Common myeloid progenitor, CD34-positive (primary cell): Measurements from ENCODE around the gene PRPF8.

Experiments used
- CTCF ChIA-PET: fragments of 350-600 bp; sonication (Branson Sonifier 250); formaldehyde crosslinking; loops from one replicate; lab custom pipeline; 2021; ENCODE audit warnings: antibody characterized with exemption; lab: Charles Lee
- POLR2A ChIA-PET: fragments of 350-600 bp; sonication (Branson Sonifier 250); formaldehyde crosslinking; loops from one replicate; lab custom pipeline; 2021; ENCODE audit warnings: antibody characterized with exemption; lab: Charles Lee
- DNase-seq, 3 donors: peaks; one replicate each; pipeline versions ENCODE4 v3.0.0 to v3.0.0-alpha.2; 2013
- H3K27ac ChIP-seq, 2 experiments: 1 replicate in 1 of 2; 2 replicates in 1 of 2; pipeline ENCODE4 v1.7.0; 2013; ENCODE audit warnings: inconsistent platforms in 2 of 2, low read length in 2 of 2, mild to moderate bottlenecking in 2 of 2, low read depth in 1 of 2, moderate library complexity in 1 of 2; ENCODE audit not compliant: severe bottlenecking in 2 of 2, insufficient read depth in 1 of 2, poor library complexity in 1 of 2
- H3K27me3 ChIP-seq, 5 experiments: replicated peaks in 2 of 5; 1 replicate in 3 of 5; 2 replicates in 2 of 5; pipeline versions ENCODE4 v1.6.1 to v1.7.0; 2013; ENCODE audit warnings: low read length in 4 of 5, mild to moderate bottlenecking in 2 of 5, moderate library complexity in 2 of 5, inconsistent platforms in 1 of 5; ENCODE audit not compliant: insufficient read depth in 5 of 5, control insufficient read depth in 4 of 5
- H3K36me3 ChIP-seq, 4 experiments: 1 replicate in 2 of 4; 2 replicates in 2 of 4; pipeline versions ENCODE4 v1.6.1 to v1.7.0; 2013; ENCODE audit warnings: low read length in 3 of 4, control low read depth in 1 of 4, mild to moderate bottlenecking in 1 of 4; ENCODE audit not compliant: control insufficient read depth in 4 of 4, insufficient read depth in 4 of 4
- H3K4me1 ChIP-seq, 4 experiments: 1 replicate in 3 of 4; 2 replicates in 1 of 4; pipeline versions ENCODE4 v1.6.1 to v1.7.1; 2013; ENCODE audit warnings: low read length in 3 of 4, mild to moderate bottlenecking in 3 of 4, control low read depth in 1 of 4, inconsistent platforms in 1 of 4, moderate library complexity in 1 of 4; ENCODE audit not compliant: control insufficient read depth in 4 of 4, insufficient read depth in 4 of 4; ENCODE audit errors: control extremely low read depth in 1 of 4
- H3K4me3 ChIP-seq, 7 experiments: 1 replicate in 4 of 7; 2 replicates in 3 of 7; pipeline versions ENCODE4 v1.5.1 to v1.7.0; 2013; ENCODE audit warnings: mild to moderate bottlenecking in 7 of 7, low read length in 6 of 7, moderate library complexity in 6 of 7, inconsistent platforms in 2 of 7, low read depth in 2 of 7, control low read depth in 1 of 7; ENCODE audit not compliant: insufficient read depth in 4 of 7, control insufficient read depth in 1 of 7; ENCODE audit errors: extremely low read depth in 1 of 7
- H3K9me3 ChIP-seq, 5 experiments: 1 replicate in 4 of 5; 2 replicates in 1 of 5; pipeline versions ENCODE4 v1.6.1 to v1.7.1; 2013; ENCODE audit warnings: low read length in 4 of 5, mild to moderate bottlenecking in 2 of 5, inconsistent platforms in 1 of 5, low read depth in 1 of 5, moderate library complexity in 1 of 5; ENCODE audit not compliant: control insufficient read depth in 4 of 5, insufficient read depth in 2 of 5; ENCODE audit errors: control extremely low read depth in 1 of 5
- WGBS: methylation state at CpG from one replicate; pipeline ENCODE4 v1.1.5; 2013; ENCODE audit not compliant: insufficient coverage; 5-methylcytosine and 5-hydroxymethylcytosine counted together

The PRPF8 gene

DNA sequence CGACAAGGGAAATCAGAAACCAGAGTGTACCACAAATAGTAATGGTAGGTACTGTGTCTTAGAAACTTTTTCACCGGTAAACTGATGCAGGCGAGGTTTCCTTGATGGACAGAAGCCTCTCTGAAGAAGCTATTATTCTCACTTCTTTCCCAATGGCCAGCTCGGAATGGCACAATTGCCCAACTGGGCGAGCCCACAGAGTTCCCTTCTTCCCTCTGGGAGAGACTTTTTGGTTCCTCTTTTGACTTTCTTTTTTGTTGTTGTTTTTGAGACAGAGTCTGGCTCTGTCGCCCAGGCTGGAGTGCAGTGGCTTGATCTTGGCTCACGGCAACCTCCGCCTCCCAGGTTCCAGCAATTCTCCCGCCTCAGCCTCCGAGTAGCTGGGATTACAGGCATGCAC lies 73.0 kb downstream of the PRPF8 start:
- Histone ChIP-seq H3K4me1 (peaks cover 0 to 19% (median 7%) of the 10 kb centered on the region in 4 experiments), H3K27ac (no peak overlapping the region)
- CTCF ChIA-PET = interaction anchor here (0.9 kb wide), 1 partner anchor 37 kb away, joined by 3 read pairs; no protein-coding TSS in a partner anchor

DNA sequence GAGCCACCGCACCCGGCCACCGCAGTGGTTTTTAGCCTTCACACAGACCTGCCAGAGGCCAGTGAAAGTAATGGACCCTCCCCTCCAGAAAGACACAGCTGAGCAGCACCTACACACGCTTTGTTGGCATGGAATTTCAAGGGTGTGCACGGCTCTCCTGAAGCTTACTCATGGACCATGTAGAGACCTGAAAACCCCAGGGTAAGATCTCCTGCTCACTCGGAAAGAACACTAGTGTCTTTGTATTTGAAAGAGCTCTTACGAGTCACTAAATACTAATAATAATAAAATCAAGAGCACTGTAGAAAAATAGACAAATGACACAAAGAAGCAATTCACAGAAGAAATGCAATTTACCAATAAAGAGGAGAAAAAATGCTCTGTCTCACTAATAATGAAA lies 76.0 kb downstream of the PRPF8 start:
- CTCF ChIA-PET = interaction anchor here (1.3 to 4.9 kb wide), 3 partner anchors 10 to 37 kb away, joined by 3 to 15 read pairs (median 8); partner anchors contain the start of genes SCARF1 and SLC43A2
- peaks cover 2 to 16% (median 11%) of the 10 kb centered on the region in 4 experiments for H3K36me3 ChIP-seq
- DNase-seq = no peak
- H3K9me3 ChIP-seq = no peaks in the 10 kb centered on the region
- H3K4me3 ChIP-seq = no peak overlapping the region
- no peak overlapping the region for H3K27ac ChIP-seq
- 100% methylated on average over 5 of the region's 7 CpGs for WGBS
- no peaks in the 10 kb centered on the region for H3K27me3 ChIP-seq
- POLR2A ChIA-PET = no interaction called here
- H3K4me1 ChIP-seq = peaks cover 5 to 43% (median 25%) of the 10 kb centered on the region in 4 experiments

More for the DNA sequence above, 73.0 kb downstream of the PRPF8 start:
- H3K4me3 ChIP-seq = no peak overlapping the region
- no peak for DNase-seq
- WGBS = 93% methylated on average over 5 of the region's 10 CpGs
- no peaks in the 10 kb centered on the region for H3K9me3 ChIP-seq
- POLR2A ChIA-PET = no interaction called here
- peaks cover 2 to 26% (median 16%) of the 10 kb centered on the region in 4 experiments for H3K36me3 ChIP-seq
- no peaks in the 10 kb centered on the region for H3K27me3 ChIP-seq

DNA sequence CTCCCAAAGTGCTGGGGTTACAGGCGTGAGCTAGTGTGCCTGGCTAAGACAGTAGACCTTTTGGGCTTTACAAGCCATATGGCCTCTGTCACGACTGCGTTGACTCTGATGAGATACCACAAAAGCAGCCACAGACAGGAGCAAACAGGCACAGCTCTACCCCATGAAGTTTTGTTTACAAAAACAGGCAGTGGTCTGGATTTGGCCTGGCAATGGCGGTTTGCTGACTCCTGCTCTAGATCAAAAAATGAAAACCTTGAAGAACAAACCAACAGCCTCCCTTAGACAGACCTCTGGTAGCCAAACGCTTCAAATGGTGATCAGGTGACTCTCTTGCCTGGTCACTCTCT lies 76.7 kb downstream of the PRPF8 start:
- DNase-seq = no peak
- POLR2A ChIA-PET = interaction anchor here (0.9 kb wide), 2 partner anchors 18 to 22 kb away, joined by 3 read pairs; no protein-coding TSS in a partner anchor
- Histone ChIP-seq H3K9me3 (no peaks in the 10 kb centered on the region), H3K27me3 (no peaks in the 10 kb centered on the region), H3K27ac (no peak overlapping the region), H3K36me3 (peaks cover under 1 to 10% (median 6%) of the 10 kb centered on the region in 4 experiments), H3K4me3 (no peak overlapping the region), H3K4me1 (peaks cover 5 to 43% (median 25%) of the 10 kb centered on the region in 4 experiments)
- CTCF ChIA-PET = interaction anchor here (1.0 to 4.9 kb wide), 7 partner anchors 11 to 38 kb away, joined by 3 to 15 read pairs (median 3); partner anchors contain the start of genes SCARF1 and SLC43A2
- 97% methylated on average over 5 of the region's 5 CpGs for WGBS

- Histone ChIP-seq H3K4me3 (no peak overlapping the region), H3K27me3 (no peaks in the 10 kb centered on the region), H3K4me1 (peaks cover 5 to 41% (median 25%) of the 10 kb centered on the region in 4 experiments), H3K27ac (no peak overlapping the region), H3K9me3 (peaks cover 0 to 7% (median 5%) of the 10 kb centered on the region in 5 experiments), H3K36me3 (peaks cover 0 to 7% (median 4%) of the 10 kb centered on the region in 4 experiments)
- CTCF ChIA-PET = interaction anchor here (1.6 to 4.9 kb wide), 5 partner anchors 10 to 32 kb away, joined by 4 to 15 read pairs (median 8); partner anchors contain the start of gene SLC43A2
- WGBS = 98% methylated on average over 25 of the region's 26 CpGs
- POLR2A ChIA-PET = interaction anchor here (1.0 kb wide), 1 partner anchor 29 kb away, joined by 3 read pairs; no protein-coding TSS in a partner anchor
- no peak for DNase-seq
Observed at GRCh38 chr17:1606352-1606985, 78.2 kb downstream of the PRPF8 start.

- no peak overlapping the region for H3K4me3 ChIP-seq
- ChIA-PET POLR2A (no interaction called here), CTCF (interaction anchor here (0.9 to 4.9 kb wide), 5 partner anchors 10 to 31 kb away, joined by 3 to 15 read pairs (median 7); partner anchors contain the start of gene SLC43A2)
- H3K27ac ChIP-seq = no peak overlapping the region
- H3K4me1 ChIP-seq = peaks cover 5 to 40% (median 25%) of the 10 kb centered on the region in 4 experiments
- no peaks in the 10 kb centered on the region for H3K27me3 ChIP-seq
- 96% methylated on average over 19 of the region's 19 CpGs for WGBS
- H3K36me3 ChIP-seq = peaks cover 0 to 9% (median 6%) of the 10 kb centered on the region in 4 experiments
- DNase-seq = no peak
- peaks cover 0 to 10% (median 7%) of the 10 kb centered on the region in 5 experiments for H3K9me3 ChIP-seq
Observed at GRCh38 chr17:1605681-1606351, 78.9 kb downstream of the PRPF8 start.

- ChIA-PET POLR2A (no interaction called here), CTCF (interaction anchor here (0.8 to 4.9 kb wide), 6 partner anchors 9 to 30 kb away, joined by 3 to 15 read pairs (median 4); partner anchors contain the start of gene SLC43A2)
- peaks cover 0 to 9% (median 6%) of the 10 kb centered on the region in 4 experiments for H3K36me3 ChIP-seq
- DNase-seq = peak in 2 of 3 donors; percentile 37 to 47
- H3K9me3 ChIP-seq = peaks cover 0 to 10% (median 7%) of the 10 kb centered on the region in 5 experiments
- WGBS = 55% methylated on average over 34 of the region's 35 CpGs
- peak overlapping the region in 1 of 7 experiments; percentile 46 for H3K4me3 ChIP-seq
- no peaks in the 10 kb centered on the region for H3K27me3 ChIP-seq
- H3K4me1 ChIP-seq = peaks cover 5 to 40% (median 25%) of the 10 kb centered on the region in 4 experiments
- H3K27ac ChIP-seq = no peak overlapping the region
Observed at GRCh38 chr17:1604831-1605528, 79.7 kb downstream of the PRPF8 start.
